Measurements from ENCODE around the gene AIRE. TPM values are rescaled to one million over a fixed set of nuclear protein-coding genes. Genes with fewer than 3 reads are reported as not detected.
A peak's percentile ranks its signal among the peaks of the same experiment; 100 is the strongest.
"Not testable (repeated sequence)": the region's sequence is repeated elsewhere in the genome, so short reads cannot be mapped to it uniquely, and the experiment has no call there.

Gene AIRE
- total RNA-seq, 4 donors from 2014 or later, result not detected

- intact Hi-C loops (cut with DNase I; ENCODE audit: low total_unique reads), result loop anchor here (2.0 kb wide), 1 partner anchor 39 kb away; the partner anchor contains the start of gene CFAP410
- peaks cover 0 to 6% (median 0%) of the 10 kb centered on the region in 3 donors for H3K27me3 ChIP-seq
- no peaks in the 10 kb centered on the region for H3K36me3 ChIP-seq
- ATAC-seq, result peak; percentile 78 to 80
- H3K4me1 ChIP-seq, result peaks cover 14 to 21% of the 10 kb centered on the region in 2 donors
- TF ChIP-seq CTCF (IDR thresholded peaks at IDR 0.05 in 4 of 5, conservative IDR thresholded peaks at IDR 0.05 in 1 of 5), result no peak
- peak; percentile 45 to 46 for TF ChIP-seq POLR2A (IDR thresholded peaks at IDR 0.05)
- no peaks in the 10 kb centered on the region for H3K9me3 ChIP-seq
- H3K27ac ChIP-seq, result peak within 1 kb of the TSS; percentile 70 to 76 (median 72)
- in situ Hi-C loops (cut with MboI; ENCODE audit: low sequenced_read_pairs in 4 of 4), result no loop called here
- DNase-seq, result no peak
- H3K4me3 ChIP-seq, result peak within 1 kb of the TSS; percentile 63 to 73 (median 67)
Observed at GRCh38 chr21:44299458-44300261, 14.0 kb downstream of the AIRE start, which contains the start of gene PFKL. PFKL (plus strand) TSS chr21:44300053; CDS start chr21:44300106, 53 bp downstream.

GRCh38 chr21:44300262-44300959 is 14.7 kb downstream of the AIRE start:
- ATAC-seq (peak; percentile 39), DNase-seq (peak in 1 of 2 donors; percentile 42)
- peak overlapping the region; percentile 70 to 76 (median 72) for H3K27ac ChIP-seq
- in situ Hi-C loops (cut with MboI; ENCODE audit: low sequenced_read_pairs in 4 of 4) (no loop called here), intact Hi-C loops (cut with DNase I; ENCODE audit: low total_unique reads) (loop anchor here (2.0 kb wide), 1 partner anchor 38 kb away; the partner anchor contains the start of gene CFAP410)
- H3K4me3 ChIP-seq, result peak overlapping the region; percentile 58 to 73 (median 64)
- H3K36me3 ChIP-seq, result no peaks in the 10 kb centered on the region
- no peaks in the 10 kb centered on the region for H3K9me3 ChIP-seq
- TF ChIP-seq POLR2A (IDR thresholded peaks at IDR 0.05), result peak; percentile 17 to 34
- no peak for TF ChIP-seq CTCF (IDR thresholded peaks at IDR 0.05 in 4 of 5, conservative IDR thresholded peaks at IDR 0.05 in 1 of 5)
- peaks cover 12 to 21% of the 10 kb centered on the region in 2 donors for H3K4me1 ChIP-seq
- no peaks in the 10 kb centered on the region for H3K27me3 ChIP-seq

- ATAC-seq (no peak), DNase-seq (no peak)
- in situ Hi-C loops (cut with MboI; ENCODE audit: low sequenced_read_pairs in 4 of 4) (no loop called here), intact Hi-C loops (cut with DNase I; ENCODE audit: low total_unique reads) (loop anchor here (2.0 kb wide), 1 partner anchor 38 kb away; the partner anchor contains the start of gene CFAP410)
- TF ChIP-seq POLR2A (IDR thresholded peaks at IDR 0.05) (no peak), CTCF (IDR thresholded peaks at IDR 0.05 in 4 of 5, conservative IDR thresholded peaks at IDR 0.05 in 1 of 5) (no peak)
- no peaks in the 10 kb centered on the region for H3K36me3 ChIP-seq
- peak overlapping the region in 2 of 4 donors; percentile 70 to 71 for H3K27ac ChIP-seq
- H3K4me3 ChIP-seq, result peak overlapping the region in 3 of 4 donors; percentile 58 to 64 (median 63)
- no peaks in the 10 kb centered on the region for H3K9me3 ChIP-seq
- H3K27me3 ChIP-seq, result no peaks in the 10 kb centered on the region
- peaks cover 12 to 21% of the 10 kb centered on the region in 2 donors for H3K4me1 ChIP-seq
Observed at GRCh38 chr21:44301141-44301540, 15.5 kb downstream of the AIRE start.

- in situ Hi-C loops (cut with MboI; ENCODE audit: low sequenced_read_pairs in 4 of 4), result no loop called here
- peaks cover 12 to 21% of the 10 kb centered on the region in 2 donors for H3K4me1 ChIP-seq
- intact Hi-C loops (cut with DNase I; ENCODE audit: low total_unique reads), result loop anchor here (2.0 kb wide), 1 partner anchor 37 kb away; the partner anchor contains the start of gene CFAP410
- TF ChIP-seq POLR2A (IDR thresholded peaks at IDR 0.05) (no peak), CTCF (IDR thresholded peaks at IDR 0.05 in 4 of 5, conservative IDR thresholded peaks at IDR 0.05 in 1 of 5) (no peak)
- H3K4me3 ChIP-seq, result no peak overlapping the region
- H3K9me3 ChIP-seq, result no peaks in the 10 kb centered on the region
- no peak overlapping the region for H3K27ac ChIP-seq
- ATAC-seq (no peak), DNase-seq (no peak)
- no peaks in the 10 kb centered on the region for H3K36me3 ChIP-seq
- no peaks in the 10 kb centered on the region for H3K27me3 ChIP-seq
Observed at GRCh38 chr21:44301961-44302406, 16.3 kb downstream of the AIRE start.

GRCh38 chr21:44302573-44303401 is 17.1 kb downstream of the AIRE start:
- ATAC-seq; intact Hi-C loops (cut with DNase I; ENCODE audit: low total_unique reads); H3K27me3 ChIP-seq; in situ Hi-C loops (cut with MboI; ENCODE audit: low sequenced_read_pairs in 4 of 4); H3K36me3 ChIP-seq; H3K27ac ChIP-seq; DNase-seq; H3K9me3 ChIP-seq; H3K4me3 ChIP-seq: not testable (repeated sequence)
- H3K4me1 ChIP-seq, result peaks cover 12 to 16% of the 10 kb centered on the region in 2 donors

Measured in gastrocnemius medialis (tissue), 4 donors.